CD14-positive monocyte (primary cell): Measurements from ENCODE around the gene ASCC3. TPM values are rescaled to one million over a fixed set of nuclear protein-coding genes. Genes with fewer than 3 reads are reported as not detected.

Experiments
- DNase-seq, 3 donors: peaks; one replicate each; pipeline ENCODE4 v3.0.0-alpha.2; 2011 to 2022
- H2AFZ ChIP-seq: 2 replicates; pipeline ENCODE4 v1.6.0; 2012; ENCODE audit warnings: mild to moderate bottlenecking, low read depth, low read length, inconsistent platforms; ENCODE audit not compliant: insufficient read depth, poor library complexity, severe bottlenecking
- H3K27ac ChIP-seq, 2 donors: 1 replicate in 1 of 2; 2 replicates in 1 of 2; pipeline ENCODE4 v1.5.1; 2012 to 2013; ENCODE audit warnings: low read length in 2 of 2, control low read depth in 1 of 2, inconsistent platforms in 1 of 2, low read depth in 1 of 2, mild to moderate bottlenecking in 1 of 2
- H3K27me3 ChIP-seq, 2 donors: one replicate each; pipeline versions ENCODE4 v1.6.0 to v1.6.1; 2011 to 2013; ENCODE audit warnings: low read length in 2 of 2; ENCODE audit not compliant: control insufficient read depth in 2 of 2, insufficient read depth in 2 of 2
- H3K36me3 ChIP-seq, 2 donors: replicated peaks in 1 of 2; 1 replicate in 1 of 2; 2 replicates in 1 of 2; pipeline versions ENCODE4 v1.5.1 to v1.6.1; 2012 to 2013; ENCODE audit warnings: low read length in 2 of 2, control low read depth in 1 of 2, inconsistent platforms in 1 of 2, mild to moderate bottlenecking in 1 of 2; ENCODE audit not compliant: insufficient read depth in 2 of 2, control insufficient read depth in 1 of 2
- H3K4me1 ChIP-seq, 2 donors: 1 replicate in 1 of 2; 2 replicates in 1 of 2; pipeline versions ENCODE4 v1.5.1 to v1.6.1; 2012 to 2013; ENCODE audit warnings: low read length in 2 of 2, control low read depth in 1 of 2, inconsistent platforms in 1 of 2, mild to moderate bottlenecking in 1 of 2, moderate library complexity in 1 of 2; ENCODE audit not compliant: insufficient read depth in 2 of 2, control insufficient read depth in 1 of 2
- H3K4me2 ChIP-seq: replicated peaks from 2 replicates; pipeline ENCODE3; 2012; ENCODE audit warnings: low read length, moderate library complexity, mild to moderate bottlenecking; ENCODE audit not compliant: poor library complexity, severe bottlenecking; ENCODE audit errors: extremely low read depth
- H3K4me3 ChIP-seq, 3 experiments: fragments of 200-600 bp in 1 of 3; sonication (generic) in 1 of 3; replicated peaks in 1 of 3; 1 replicate in 2 of 3; 2 replicates in 1 of 3; pipeline ENCODE4 v1.5.1; 2011 to 2013; ENCODE audit warnings: low read length in 3 of 3, mild to moderate bottlenecking in 3 of 3, control low read depth in 2 of 3, low read depth in 2 of 3, inconsistent platforms in 1 of 3, moderate library complexity in 1 of 3
- H3K79me2 ChIP-seq: 2 replicates; pipeline ENCODE4 v1.6.0; 2012; ENCODE audit warnings: mild to moderate bottlenecking, control low read depth, inconsistent platforms, low read length, moderate library complexity; ENCODE audit not compliant: insufficient read depth
- H3K9ac ChIP-seq: 2 replicates; pipeline ENCODE4 v1.6.0; 2017; ENCODE audit warnings: low read length, mild to moderate bottlenecking; ENCODE audit not compliant: insufficient read depth, poor library complexity, severe bottlenecking
- H3K9me3 ChIP-seq, 2 donors: replicated peaks in 1 of 2; 1 replicate in 1 of 2; 2 replicates in 1 of 2; pipeline versions ENCODE4 v1.5.1 to v1.6.1; 2012 to 2013; ENCODE audit warnings: low read length in 2 of 2, control low read depth in 1 of 2; ENCODE audit not compliant: control insufficient read depth in 1 of 2, insufficient read depth in 1 of 2
- H4K20me1 ChIP-seq: 2 replicates; pipeline ENCODE4 v1.6.0; 2012; ENCODE audit warnings: mild to moderate bottlenecking, low read length, control low read depth, moderate library complexity; ENCODE audit not compliant: insufficient read depth
- H3K27ac Mint-ChIP-seq, 7 donors: one replicate each; pipeline ENCODE4 v1.8.0; 2020; ENCODE audit warnings: mild to moderate bottlenecking in 7 of 7, mixed read lengths in 7 of 7, moderate library complexity in 6 of 7, inconsistent platforms in 2 of 7
- H3K27me3 Mint-ChIP-seq, 3 donors: one replicate each; pipeline ENCODE4 v1.8.0; 2021 to 2022; ENCODE audit warnings: low read depth in 3 of 3, mild to moderate bottlenecking in 3 of 3, mixed read lengths in 3 of 3, moderate library complexity in 3 of 3, inconsistent platforms in 1 of 3
- H3K36me3 Mint-ChIP-seq, 2 donors: one replicate each; pipeline ENCODE4 v1.8.0; 2020; ENCODE audit warnings: mixed read lengths in 2 of 2, inconsistent platforms in 1 of 2, mild to moderate bottlenecking in 1 of 2
- H3K4me1 Mint-ChIP-seq: one replicate; pipeline ENCODE4 v1.8.0; 2020; ENCODE audit warnings: mild to moderate bottlenecking, mixed read lengths
- H3K4me3 Mint-ChIP-seq, 2 donors: one replicate each; pipeline ENCODE4 v1.8.0; 2020; ENCODE audit warnings: mild to moderate bottlenecking in 2 of 2, mixed read lengths in 2 of 2, moderate library complexity in 1 of 2
- H3K9me3 Mint-ChIP-seq, 7 donors: one replicate each; pipeline ENCODE4 v1.8.0; 2020 to 2022; ENCODE audit warnings: mixed read lengths in 7 of 7, mild to moderate bottlenecking in 6 of 7, moderate library complexity in 6 of 7, inconsistent platforms in 2 of 7
- WGBS: methylation state at CpG from one replicate; pipeline ENCODE4 v1.1.5; 2013; ENCODE audit warnings: missing lambda C conversion rate; ENCODE audit not compliant: insufficient coverage; 5-methylcytosine and 5-hydroxymethylcytosine counted together
- intact Hi-C, 2 donors: fragments of 100-400 bp; cut with micrococcal nuclease; formaldehyde crosslinking; loops; one replicate each; pipeline versions ENCODE4 v1.15.0 to v1.15.1; 2023
- polyA plus RNA-seq, 3 donors: library from polyadenylated mRNA; depleted of rRNA in 1 of 3; unstranded in 2 of 3; stranded (reverse) in 1 of 3; fragments of 300-500 nt in 2 of 3; fragments of >200 nt in 1 of 3; fragmentation: Illumina TruSeq in 2 of 3; gene quantifications; 1 replicate in 2 of 3; 2 replicates in 1 of 3; pipeline ENCODE4 v1.2.3, GENCODE V29; 2012 to 2021
- TF ChIP-seq, protein P1 (sequence below): fragments of 200-600 bp; IDR thresholded peaks from one replicate; pipeline ENCODE4 v1.8.0; 2022; ENCODE audit warnings: antibody characterized with exemption, mild to moderate bottlenecking

ASCC3 gene
- polyA plus RNA-seq, 3 donors = 6.4 to 12.9 (median 10.6) TPM

DNA sequence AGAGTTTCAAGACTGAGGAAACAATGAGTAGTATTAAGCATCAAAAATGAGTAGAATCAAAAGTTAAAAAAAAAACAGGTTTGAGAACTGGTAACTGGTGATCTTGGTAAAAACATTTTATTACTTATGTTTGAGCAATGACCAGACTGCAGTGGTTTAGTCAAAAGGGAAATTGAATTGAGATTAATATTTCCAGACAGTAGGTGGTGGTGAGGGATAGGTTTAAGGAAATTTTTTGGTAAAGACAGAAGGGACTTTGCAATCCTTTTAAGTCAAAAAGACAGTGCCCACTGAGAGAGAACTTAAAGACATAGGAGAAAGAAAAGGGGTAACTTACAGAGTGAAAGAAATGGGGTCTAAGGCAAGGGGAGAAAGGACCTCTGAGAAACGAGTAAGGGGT lies 156.9 kb downstream of the ASCC3 start:
- H4K20me1 ChIP-seq = no peaks in the 10 kb centered on the region
- no peaks in the 10 kb centered on the region for H3K27me3 ChIP-seq
- Mint-ChIP-seq H3K36me3 (peaks cover 7 to 17% of the 10 kb centered on the region in 2 donors), H3K27ac (peak overlapping the region in 1 of 7 donors; percentile 70), H3K27me3 (no peaks in the 10 kb centered on the region), H3K4me3 (no peak overlapping the region), H3K4me1 (peaks cover 5% of the 10 kb centered on the region), H3K9me3 (no peaks in the 10 kb centered on the region)
- H3K4me3 ChIP-seq = no peak overlapping the region
- no peaks in the 10 kb centered on the region for H3K4me1 ChIP-seq
- no peaks in the 10 kb centered on the region for H3K9me3 ChIP-seq
- intact Hi-C loops = no loop called here
- no peak overlapping the region for H3K4me2 ChIP-seq
- no peak overlapping the region for H3K27ac ChIP-seq
- peaks cover 0 to 17% of the 10 kb centered on the region in 2 donors for H3K36me3 ChIP-seq
- no peak overlapping the region for H3K9ac ChIP-seq
- TF ChIP-seq, protein P1, sequence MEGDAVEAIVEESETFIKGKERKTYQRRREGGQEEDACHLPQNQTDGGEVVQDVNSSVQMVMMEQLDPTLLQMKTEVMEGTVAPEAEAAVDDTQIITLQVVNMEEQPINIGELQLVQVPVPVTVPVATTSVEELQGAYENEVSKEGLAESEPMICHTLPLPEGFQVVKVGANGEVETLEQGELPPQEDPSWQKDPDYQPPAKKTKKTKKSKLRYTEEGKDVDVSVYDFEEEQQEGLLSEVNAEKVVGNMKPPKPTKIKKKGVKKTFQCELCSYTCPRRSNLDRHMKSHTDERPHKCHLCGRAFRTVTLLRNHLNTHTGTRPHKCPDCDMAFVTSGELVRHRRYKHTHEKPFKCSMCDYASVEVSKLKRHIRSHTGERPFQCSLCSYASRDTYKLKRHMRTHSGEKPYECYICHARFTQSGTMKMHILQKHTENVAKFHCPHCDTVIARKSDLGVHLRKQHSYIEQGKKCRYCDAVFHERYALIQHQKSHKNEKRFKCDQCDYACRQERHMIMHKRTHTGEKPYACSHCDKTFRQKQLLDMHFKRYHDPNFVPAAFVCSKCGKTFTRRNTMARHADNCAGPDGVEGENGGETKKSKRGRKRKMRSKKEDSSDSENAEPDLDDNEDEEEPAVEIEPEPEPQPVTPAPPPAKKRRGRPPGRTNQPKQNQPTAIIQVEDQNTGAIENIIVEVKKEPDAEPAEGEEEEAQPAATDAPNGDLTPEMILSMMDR = no peak
- no peak for DNase-seq
- no peak overlapping the region for H2AFZ ChIP-seq
- 100% methylated on average over 1 of the region's 1 CpG for WGBS
- no peaks in the 10 kb centered on the region for H3K79me2 ChIP-seq

DNA sequence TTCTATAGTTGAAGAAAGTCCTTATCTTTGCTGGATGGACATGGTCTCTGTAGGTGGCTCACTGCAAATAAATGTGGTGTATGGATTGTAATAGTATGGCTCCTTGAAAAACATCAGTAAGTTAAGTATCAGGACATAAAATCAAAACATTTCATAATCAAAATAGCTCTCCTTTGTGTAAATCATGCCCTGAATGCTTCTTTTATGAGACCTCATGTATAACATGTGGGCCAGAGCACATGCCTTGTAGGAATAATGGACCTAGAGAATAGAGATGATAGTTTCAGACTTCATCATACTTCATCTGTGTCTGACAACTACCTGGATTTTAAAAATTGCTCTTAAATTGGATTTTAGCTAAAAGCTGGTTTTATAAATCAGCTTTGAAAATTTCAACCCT lies 159.9 kb downstream of the ASCC3 start:
- Mint-ChIP-seq H3K36me3 (peaks cover 10 to 20% of the 10 kb centered on the region in 2 donors), H3K4me1 (peaks cover 5% of the 10 kb centered on the region), H3K4me3 (no peak overlapping the region), H3K27me3 (no peaks in the 10 kb centered on the region), H3K9me3 (no peaks in the 10 kb centered on the region), H3K27ac (no peak overlapping the region)
- intact Hi-C loops = no loop called here
- DNase-seq = no peak
- Histone ChIP-seq H3K4me2 (no peak overlapping the region), H4K20me1 (no peaks in the 10 kb centered on the region), H3K79me2 (no peaks in the 10 kb centered on the region), H3K27ac (no peak overlapping the region), H3K27me3 (no peaks in the 10 kb centered on the region), H3K9me3 (no peaks in the 10 kb centered on the region), H3K36me3 (peaks cover 2 to 22% of the 10 kb centered on the region in 2 donors), H3K9ac (no peak overlapping the region), H3K4me1 (no peaks in the 10 kb centered on the region), H3K4me3 (no peak overlapping the region), H2AFZ (no peak overlapping the region)
- TF ChIP-seq, protein P1 = no peak
